HG03108 (cell line): ENCODE results near the gene ERAL1.
"Not testable (repeated sequence)": the region's sequence is repeated elsewhere in the genome, so short reads cannot be mapped to it uniquely, and the experiment has no call there.

Experiments
- ATAC-seq: cut with Tn5 transposase; IDR thresholded peaks from one replicate; pipeline ENCODE4 v1.9.1; 2021; ENCODE audit warnings: moderate library complexity; ENCODE audit not compliant: unreplicated experiment

ERAL1 gene

DNA sequence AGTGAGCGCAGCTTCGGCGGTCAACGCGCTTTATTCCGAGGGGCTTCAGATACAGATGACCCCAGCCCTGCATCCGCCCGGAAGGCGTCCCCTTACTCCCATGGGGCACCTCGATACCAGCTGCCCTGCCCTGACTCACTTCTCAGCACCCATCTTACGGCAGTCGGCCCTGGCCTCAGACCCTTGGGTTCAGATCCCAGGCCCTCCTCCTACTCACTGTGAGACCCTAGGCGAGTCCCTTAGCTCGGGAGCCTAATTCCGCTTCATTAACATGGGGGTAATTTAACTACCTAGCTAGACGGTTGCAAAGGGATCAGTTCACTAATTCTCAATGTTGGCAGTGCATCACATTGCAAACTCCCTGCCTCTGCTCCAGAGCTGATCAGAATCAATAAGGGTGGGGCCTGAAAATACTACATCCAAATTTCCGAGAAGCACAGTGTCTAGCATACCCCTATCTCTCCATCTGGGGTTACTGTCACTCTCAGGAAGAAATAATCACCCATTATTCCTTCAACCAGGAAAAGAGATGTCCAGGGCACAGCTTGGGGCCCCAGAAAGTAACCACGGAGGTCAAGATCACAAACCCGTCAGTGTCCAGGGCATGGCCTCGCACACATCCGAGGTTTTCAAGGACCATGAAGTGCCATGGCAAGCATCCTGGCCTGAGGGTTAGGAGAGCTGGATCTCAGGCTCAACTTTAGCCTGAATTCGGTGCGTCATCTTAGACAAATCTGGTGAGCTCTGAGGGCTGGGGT lies 43.1 kb downstream of the ERAL1 start:
- ATAC-seq: no peak

DNA sequence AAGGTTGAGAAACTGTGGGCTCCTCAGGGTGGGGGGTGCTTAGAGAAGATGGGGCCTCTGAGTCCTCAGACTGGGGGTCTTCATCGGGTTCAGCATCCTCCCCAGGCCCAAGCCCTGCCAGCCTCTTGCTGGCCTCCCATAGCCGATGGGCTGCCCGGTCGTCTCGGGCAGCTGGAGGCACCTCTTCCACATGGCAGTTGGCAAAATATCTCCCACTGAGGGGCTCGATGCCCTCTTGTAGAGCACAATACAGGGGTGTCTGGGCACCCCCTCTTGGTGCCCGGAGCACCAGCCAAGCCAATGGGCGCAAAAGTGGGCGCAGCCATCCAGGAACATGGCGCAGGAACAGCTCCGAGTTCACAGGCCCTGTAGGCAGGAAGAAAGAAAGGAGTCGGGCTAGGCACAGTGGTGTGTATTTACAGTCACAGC lies 43.7 kb downstream of the ERAL1 start:
- no peak for ATAC-seq

DNA sequence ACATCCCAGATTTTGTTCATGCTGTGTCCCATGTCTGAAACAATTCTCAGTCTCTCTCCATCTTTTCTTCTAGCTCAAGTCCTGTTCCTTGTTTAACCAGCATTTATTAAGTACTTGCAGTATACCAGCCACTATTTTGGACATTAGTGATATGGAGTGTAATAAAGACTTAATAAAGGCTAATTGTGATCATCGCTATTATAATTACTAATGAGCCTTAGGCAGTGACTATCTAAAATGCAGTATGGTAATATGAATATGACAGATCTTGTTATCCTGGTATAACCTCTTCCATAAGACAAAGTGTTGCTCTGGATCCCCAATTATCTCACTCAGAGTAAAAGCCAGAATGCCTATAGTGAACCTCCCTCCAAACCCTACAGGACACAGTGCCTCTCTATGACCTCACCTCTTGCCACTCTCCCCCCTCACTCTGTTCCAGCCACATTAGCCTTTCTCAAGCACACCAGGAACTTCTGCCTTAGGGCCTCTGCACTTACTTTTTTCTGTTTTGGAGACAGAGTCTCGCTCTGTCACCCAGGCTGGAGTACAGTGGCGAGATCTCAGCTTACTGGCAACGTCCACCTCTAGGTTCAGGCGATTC lies 44.5 kb downstream of the ERAL1 start:
- ATAC-seq: no peak

DNA sequence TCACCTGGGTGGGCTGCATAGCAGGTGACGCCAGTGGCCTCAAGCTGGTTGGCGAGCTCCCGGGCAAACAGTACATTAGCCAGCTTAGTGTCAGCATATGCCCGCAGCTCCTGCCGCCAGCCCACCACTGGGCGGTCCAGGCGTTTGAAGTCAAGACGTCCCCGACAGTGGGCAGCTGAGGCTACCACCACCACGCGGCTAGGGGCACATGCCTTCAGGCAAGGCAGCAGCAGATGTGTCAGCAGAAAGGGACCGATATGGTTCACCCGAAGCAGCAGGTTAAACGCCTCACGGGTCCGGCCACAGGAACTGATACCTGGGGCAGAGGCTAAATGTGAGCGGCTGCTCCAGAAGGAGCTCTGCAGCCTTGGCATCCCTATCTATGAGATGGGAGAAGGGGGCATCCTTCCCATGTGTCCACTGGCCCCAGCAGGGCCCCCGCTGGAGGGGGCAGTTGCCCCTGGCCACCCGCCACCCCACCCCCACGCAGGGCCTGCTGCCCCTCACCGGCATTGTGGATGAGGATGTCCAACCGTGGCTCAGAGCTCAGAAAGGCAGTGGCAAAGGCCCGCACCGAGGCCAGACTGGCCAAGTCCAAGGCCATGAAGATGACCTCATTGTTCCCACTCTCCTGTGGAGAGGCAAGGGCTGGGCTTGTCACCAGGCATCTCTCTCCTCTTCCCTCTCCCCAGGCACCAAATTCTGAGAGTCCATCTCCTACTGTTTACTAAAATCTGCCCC lies 46.3 kb downstream of the ERAL1 start:
- no peak for ATAC-seq

DNA sequence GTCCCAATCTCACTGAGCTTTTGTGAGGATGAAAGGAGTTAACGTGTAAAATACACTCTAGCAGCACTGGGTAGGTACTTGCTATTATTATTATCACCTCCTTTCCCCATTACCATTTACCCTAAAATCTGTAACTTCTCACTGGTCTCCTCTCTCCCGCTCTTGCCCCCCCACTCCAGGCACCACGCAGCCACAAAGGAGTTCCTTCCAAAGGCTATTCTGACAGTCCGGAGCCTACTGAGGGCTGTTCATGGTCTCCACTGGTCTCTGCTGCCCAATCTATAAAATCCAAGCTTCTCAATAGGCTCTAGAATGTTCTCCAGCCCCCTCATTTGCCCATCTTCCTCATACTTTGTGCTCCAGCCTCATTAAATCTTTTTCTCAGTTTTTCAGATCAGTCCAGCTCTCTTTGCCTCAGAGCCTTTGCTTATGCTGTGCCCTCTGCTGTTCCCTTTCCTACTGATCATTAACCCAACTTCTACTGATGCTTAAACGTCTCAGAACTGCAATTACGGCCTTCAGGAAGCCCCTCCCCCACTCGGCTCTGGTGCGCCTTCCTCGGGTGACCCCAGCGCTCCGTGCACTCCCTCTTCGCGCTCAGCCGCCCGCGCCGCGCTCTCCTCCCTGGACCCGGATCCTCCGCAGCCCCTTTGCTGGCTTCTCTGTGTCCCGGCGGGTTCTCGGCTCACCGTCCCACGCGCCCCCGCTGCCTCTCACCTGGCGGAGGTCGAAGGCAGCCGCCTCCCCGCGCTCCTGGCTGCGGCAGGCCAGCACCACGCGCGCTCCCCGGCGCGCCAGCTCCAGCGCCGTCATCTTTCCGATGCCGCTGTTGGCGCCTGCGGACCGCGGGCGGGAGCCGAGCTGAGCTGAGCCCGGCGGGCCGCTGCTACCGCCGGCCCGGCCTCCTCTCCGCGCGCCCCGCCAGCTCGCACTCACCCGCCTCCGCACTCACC lies 47.3 kb downstream of the ERAL1 start:
- peak; percentile 31 for ATAC-seq

DNA sequence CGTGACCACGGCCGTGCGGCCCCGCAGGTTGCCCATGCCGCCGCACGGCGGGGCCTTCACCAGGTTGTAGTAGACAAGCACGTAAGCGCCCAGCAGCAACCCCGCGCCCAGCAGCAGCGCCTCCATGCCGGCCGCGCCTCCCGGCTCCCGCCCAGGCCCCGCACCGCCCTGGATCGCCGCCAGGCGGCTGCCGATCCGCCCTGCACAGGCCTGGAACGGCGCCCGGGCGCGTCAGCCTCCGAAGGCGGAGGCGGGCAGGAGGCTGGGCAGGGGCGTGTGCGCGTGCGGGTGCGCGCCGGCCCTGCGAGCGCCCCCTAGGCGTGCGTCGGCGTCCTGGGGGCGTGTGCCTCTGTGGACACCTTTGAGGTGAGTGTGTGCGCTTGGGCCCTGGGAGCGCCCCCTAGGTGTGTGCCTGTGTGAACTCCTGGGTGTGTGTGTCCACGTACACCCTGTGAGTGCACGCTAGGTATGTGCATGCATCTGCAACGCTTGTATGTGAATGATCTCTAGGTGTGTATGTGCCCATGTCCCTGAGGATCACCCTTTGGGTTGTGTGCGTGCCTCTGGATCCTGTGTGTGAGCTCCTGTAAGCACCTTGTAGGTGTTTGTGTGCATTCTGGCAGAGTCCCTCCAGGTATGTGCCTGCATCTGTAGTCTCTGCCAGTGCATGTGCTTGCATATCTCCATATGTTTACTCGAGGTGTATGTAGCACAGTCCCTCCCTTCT lies 48.2 kb downstream of the ERAL1 start, which contains the start of gene DHRS13:
Gene DHRS13 (minus strand): TSS at position 261 of the 727 bp plus-strand sequence. CDS start 135 bp downstream, at position 126.
- peak; percentile 77 for ATAC-seq

DNA sequence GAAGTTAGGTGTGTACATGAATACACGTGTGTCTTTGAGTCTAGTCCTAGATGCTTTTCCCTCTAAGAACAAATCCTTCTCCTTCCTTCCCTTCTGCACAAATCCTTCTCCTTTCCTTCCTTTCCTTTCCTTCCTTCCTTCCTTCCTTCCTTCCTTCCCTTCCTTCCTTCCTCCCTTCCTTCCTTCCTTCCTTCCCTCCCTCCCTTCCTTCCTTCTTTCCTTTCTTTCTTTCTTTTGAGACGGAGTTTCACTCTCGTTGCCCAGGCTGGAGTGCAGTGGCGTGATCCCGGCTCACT lies 48.7 kb downstream of the ERAL1 start:
- ATAC-seq: not testable (repeated sequence)

DNA sequence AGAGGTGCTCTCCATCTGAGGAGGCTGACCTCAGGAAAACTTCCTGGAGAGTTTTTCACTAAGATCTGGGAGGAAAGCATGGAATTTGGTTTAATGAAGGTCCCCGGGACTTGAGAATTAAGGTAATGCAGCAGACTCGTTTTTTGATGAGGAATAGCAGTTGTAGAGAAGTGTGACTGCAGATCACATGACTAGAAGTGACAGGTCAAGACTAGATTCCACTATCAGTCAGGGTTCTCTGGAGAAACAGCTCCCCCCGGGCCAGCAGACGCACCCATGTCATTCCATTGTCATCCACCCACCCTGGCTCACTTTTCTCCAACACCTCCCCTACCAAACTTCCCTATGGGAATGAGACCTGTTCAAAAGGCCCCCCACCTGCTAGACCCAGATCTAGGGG lies 50.0 kb downstream of the ERAL1 start:
- no peak for ATAC-seq

DNA sequence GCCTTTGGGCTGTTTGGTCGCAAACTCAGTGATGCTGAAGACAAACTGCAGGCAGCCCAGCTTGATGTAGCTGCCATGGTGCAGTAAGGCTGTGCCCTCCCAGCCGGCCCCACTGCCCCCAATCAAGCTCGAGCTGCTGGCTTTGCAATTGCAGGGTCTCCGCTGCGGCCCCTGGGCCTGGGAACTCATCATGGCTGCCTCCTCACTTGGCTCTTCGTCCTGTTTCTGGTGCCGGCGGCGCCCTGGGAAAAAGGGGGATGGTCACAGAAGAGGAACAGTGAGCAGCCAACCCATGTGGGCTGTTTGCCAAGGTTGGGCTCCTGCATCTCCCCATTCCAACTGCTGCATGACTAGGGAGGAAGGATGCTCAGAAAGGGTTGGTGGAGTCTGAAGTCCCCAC lies 51.5 kb downstream of the ERAL1 start:
- no peak for ATAC-seq

DNA sequence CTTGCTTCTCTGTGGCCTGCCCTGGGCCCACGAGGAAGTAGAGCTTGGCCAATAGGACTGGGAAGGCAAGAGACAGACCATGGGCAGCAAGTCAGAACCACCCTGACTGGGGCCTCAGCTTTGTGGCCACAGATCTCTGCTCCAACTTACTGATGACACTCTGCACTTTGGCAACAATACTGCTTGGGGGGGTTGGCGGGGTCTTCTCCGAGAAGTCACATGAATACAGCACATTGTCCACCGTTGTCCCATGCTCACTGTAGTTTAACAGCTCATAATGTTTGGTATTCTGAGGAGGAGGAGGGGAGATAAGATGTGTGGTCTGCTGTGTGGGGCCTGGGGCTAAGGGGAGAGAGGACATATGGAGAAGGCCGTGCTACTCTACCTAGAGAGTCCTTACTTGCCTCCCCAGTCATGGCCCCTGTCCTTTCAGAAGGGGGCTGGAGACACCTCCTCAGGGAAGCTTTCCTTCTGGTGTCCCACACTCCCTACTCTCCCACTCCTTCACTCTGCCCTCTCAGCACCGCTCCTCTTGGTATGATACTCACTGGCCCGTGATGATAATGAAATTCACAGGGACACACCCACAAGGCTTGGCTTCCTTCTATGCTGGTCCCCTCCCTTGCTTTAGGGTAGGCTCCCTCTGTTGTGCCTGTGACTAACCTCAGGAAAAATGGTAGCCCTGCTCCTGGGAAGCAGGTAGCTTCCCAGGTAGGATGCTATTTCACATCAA lies 52.1 kb downstream of the ERAL1 start:
- no peak for ATAC-seq

DNA sequence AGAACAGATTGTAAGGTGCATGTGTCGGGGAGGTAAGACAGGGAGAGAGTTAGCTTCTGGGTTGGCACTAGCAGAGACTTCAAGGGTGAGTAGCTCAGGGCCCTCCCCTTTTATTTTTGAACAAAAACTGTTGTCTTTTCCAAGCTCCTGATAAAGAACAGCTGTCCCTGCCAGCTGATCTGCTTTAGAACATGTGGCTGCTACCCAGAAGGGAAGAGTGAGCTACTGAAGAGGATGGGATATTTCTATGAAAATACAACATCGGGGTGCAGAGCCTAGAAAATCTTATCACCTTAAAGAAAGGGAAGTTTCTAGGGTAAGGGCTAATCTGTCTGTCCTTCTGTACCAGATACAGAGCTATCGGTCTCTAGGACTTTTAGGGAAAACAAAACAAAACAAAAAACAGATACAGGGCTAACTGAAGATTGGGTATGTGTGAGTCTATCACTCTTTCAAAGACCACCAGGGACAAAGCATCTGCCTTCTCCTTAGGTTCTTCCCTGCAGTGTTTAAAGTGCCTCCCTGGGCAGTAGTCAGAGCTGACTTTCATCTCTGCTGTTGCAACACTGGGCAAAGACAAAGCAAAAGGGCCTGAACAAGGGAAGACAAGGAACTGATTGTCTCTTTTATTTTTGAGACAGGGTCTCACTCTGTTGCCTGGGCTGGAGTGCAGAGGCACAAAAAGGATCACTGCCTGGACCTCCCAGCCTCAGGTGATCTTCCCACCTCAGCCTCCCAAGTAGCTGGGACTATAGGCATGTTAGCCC lies 53.1 kb downstream of the ERAL1 start:
- no peak for ATAC-seq

DNA sequence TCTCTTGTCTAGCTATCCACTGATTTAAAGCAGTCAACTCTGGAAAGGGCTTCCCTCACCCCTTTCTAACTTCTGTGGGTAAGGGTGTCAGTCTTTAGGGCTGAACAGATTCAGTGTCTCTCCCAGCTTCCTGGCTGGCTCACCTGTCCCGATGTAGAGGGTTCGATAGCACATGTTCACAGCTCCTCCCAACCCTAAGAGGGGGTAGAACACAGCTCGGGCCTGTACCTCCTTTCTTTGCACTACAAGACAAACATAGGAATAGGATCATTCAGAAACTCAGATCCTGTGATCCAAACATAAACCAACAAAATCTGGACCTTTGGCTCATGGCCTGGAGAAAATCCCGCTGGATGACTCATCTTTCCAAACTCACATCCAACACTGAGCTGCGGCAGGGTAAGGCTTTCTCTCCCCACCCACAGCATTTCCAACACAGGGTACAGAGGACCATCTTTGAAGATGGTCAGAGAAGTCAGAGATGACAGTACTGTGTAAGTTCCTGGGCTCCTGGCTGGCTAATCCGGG lies 53.9 kb downstream of the ERAL1 start:
- ATAC-seq: no peak

DNA sequence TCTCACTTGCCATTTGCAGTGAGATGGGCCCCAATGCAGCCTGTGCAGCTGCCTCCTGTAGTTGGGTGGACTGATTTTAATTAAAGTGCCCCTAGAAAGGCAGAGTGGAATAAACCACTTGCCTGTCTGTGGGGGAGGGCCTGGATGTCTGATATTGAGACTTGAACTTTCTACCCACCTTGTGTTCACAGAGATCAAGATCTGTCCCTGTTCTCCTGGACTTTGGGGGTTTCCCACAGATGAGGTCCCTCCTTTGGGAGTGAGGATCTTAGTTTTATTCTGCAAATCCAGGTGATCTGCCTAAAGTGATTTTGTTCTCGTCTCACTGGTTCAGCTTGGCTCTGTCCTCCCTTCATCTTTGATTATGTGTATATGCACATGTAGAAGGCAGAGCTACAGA lies 55.7 kb downstream of the ERAL1 start:
- no peak for ATAC-seq
